Neural cell (in vitro differentiated cells): ENCODE results near the gene CCS.

Experiments used
- EP300 ChIP-seq: fragments of 450-650 bp; conservative IDR thresholded peaks from 2 replicates; pipeline ENCODE4 v1.6.1; 2014; ENCODE audit warnings: antibody characterized with exemption, mild to moderate bottlenecking, moderate library complexity; ENCODE audit not compliant: poor library complexity, severe bottlenecking
- TF ChIP-seq, protein P1 (sequence below): fragments of 450-650 bp; IDR thresholded peaks from 2 replicates; pipeline ENCODE4 v1.5.1; 2014; ENCODE audit warnings: antibody characterized with exemption, mild to moderate bottlenecking, moderate library complexity; ENCODE audit not compliant: poor library complexity, severe bottlenecking

DNA sequence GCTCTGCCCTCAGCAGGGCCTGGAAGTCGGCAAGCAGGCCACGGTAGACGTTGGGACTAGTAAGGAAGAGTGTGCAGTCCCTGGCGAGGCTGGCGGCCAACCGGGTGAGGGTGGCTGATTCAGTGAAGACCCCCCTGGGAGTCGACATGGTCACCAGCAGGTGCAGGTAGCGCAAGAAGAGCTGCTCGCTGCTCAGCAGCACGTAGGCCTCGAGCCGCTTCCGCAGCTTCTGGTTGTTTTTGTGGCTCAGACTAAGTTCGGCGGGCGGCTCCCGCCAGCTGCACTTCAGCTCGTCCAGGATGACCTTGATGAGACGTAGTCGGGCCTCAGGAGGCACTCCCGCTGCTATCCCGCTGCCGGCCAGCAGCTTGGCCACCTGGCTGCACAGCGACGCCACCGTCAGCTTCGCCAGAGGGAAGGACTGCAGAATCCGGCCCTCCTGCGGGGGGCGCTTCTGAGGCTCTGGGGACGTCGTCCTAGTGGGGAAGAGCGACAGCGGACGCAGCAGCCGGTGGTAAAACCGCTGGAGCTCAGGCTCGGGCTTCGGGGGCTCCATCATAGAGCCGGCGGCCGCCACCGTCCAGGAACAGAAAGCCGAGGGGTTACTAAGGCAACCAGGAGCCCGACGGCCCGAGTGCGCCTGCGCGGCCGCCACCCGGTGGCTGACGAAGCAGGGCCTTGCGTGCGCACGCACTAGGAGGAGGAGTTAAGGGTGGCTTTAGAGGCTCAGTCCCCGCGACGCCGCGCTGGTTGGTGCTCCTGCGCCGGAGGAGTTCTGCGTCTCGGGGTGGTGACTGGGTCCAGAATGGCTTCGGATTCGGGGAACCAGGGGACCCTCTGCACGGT lies at the start of gene CCS, which contains the start of gene CCDC87:
- TF ChIP-seq, protein P1, sequence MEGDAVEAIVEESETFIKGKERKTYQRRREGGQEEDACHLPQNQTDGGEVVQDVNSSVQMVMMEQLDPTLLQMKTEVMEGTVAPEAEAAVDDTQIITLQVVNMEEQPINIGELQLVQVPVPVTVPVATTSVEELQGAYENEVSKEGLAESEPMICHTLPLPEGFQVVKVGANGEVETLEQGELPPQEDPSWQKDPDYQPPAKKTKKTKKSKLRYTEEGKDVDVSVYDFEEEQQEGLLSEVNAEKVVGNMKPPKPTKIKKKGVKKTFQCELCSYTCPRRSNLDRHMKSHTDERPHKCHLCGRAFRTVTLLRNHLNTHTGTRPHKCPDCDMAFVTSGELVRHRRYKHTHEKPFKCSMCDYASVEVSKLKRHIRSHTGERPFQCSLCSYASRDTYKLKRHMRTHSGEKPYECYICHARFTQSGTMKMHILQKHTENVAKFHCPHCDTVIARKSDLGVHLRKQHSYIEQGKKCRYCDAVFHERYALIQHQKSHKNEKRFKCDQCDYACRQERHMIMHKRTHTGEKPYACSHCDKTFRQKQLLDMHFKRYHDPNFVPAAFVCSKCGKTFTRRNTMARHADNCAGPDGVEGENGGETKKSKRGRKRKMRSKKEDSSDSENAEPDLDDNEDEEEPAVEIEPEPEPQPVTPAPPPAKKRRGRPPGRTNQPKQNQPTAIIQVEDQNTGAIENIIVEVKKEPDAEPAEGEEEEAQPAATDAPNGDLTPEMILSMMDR, result peak; percentile 65
- no peak for TF ChIP-seq EP300
